GM12878 (cell line): ENCODE measurements around the gene ZNF276.

Source experiments
- CTCF ChIP-seq, 3 experiments: IDR thresholded peaks in 2 of 3; conservative IDR thresholded peaks in 1 of 3; 2 replicates each; pipeline ENCODE4 v1.5.1; 2011; ENCODE audit warnings: low read depth in 3 of 3, low read length in 3 of 3, mild to moderate bottlenecking in 3 of 3, control low read depth in 2 of 3, moderate library complexity in 2 of 3, inconsistent platforms in 1 of 3, mixed read lengths in 1 of 3; ENCODE audit not compliant: control insufficient read depth in 2 of 3, insufficient read depth in 1 of 3; ENCODE audit errors: extremely low read depth in 1 of 3
- EZH2 ChIP-seq: IDR thresholded peaks from 2 replicates; pipeline ENCODE4 v1.6.1; 2012; ENCODE audit warnings: low read depth, mild to moderate bottlenecking, control low read depth, inconsistent platforms, low read length, borderline replicate concordance; ENCODE audit not compliant: control insufficient read depth
- IKZF2 ChIP-seq, 2 experiments: fragments of 450-650 bp; IDR thresholded peaks; 2 replicates each; pipeline ENCODE4 v1.6.1; 2017; ENCODE audit warnings: mild to moderate bottlenecking in 2 of 2, moderate library complexity in 2 of 2
- JUNB ChIP-seq: IDR thresholded peaks from 2 replicates; pipeline ENCODE4 v1.6.1; 2016; ENCODE audit warnings: antibody characterized with exemption, mild to moderate bottlenecking
- MYC ChIP-seq: IDR thresholded peaks from 2 replicates; pipeline ENCODE4 v1.6.1; 2011; ENCODE audit warnings: mild to moderate bottlenecking, low read length, moderate library complexity, inconsistent platforms; ENCODE audit not compliant: insufficient read depth, insufficient replicate concordance, insufficient read length, severe bottlenecking
- PRDM15 ChIP-seq: fragments of 450-650 bp; formaldehyde crosslinking; IDR thresholded peaks from 2 replicates; pipeline ENCODE4 v1.4.0; 2020; ENCODE audit warnings: mild to moderate bottlenecking, moderate library complexity
- REST ChIP-seq: IDR thresholded peaks from 2 replicates; pipeline ENCODE4 v1.6.1; 2012; ENCODE audit warnings: mild to moderate bottlenecking, low read depth, low read length
- SP1 ChIP-seq: IDR thresholded peaks from one replicate; pipeline ENCODE4 v1.6.1; 2011; ENCODE audit warnings: low read depth, low read length
- STAT3 ChIP-seq: IDR thresholded peaks from 2 replicates; pipeline ENCODE4 v1.6.1; 2011; ENCODE audit warnings: low read depth, low read length, improper control_type of control experiment
- TAF1 ChIP-seq: IDR thresholded peaks from 2 replicates; pipeline ENCODE4 v1.6.1; 2011; ENCODE audit warnings: mild to moderate bottlenecking, low read depth, low read length, borderline replicate concordance
- ZBTB33 ChIP-seq: fragments of 450-650 bp; IDR thresholded peaks from 2 replicates; pipeline ENCODE4 v1.6.1; 2017; ENCODE audit warnings: mild to moderate bottlenecking
- ZZZ3 ChIP-seq: IDR thresholded peaks from 2 replicates; pipeline ENCODE4 v1.6.1; 2011; ENCODE audit warnings: low read depth; ENCODE audit not compliant: control insufficient read depth, insufficient read length

- TF ChIP-seq STAT3 = no peak
- TF ChIP-seq IKZF2 (IDR thresholded peaks at IDR 0.05) = no peak
- no peak for TF ChIP-seq REST
- no peak for TF ChIP-seq PRDM15 (CRISPR knock-in tag)
- TF ChIP-seq CTCF (IDR thresholded peaks at IDR 0.05 in 2 of 3, conservative IDR thresholded peaks at IDR 0.05 in 1 of 3; ENCODE audit: control insufficient read depth in 2 of 3, extremely low read depth in 1 of 3, insufficient read depth in 1 of 3, low read depth in 3 of 3, low read length in 3 of 3) = no peak
- TF ChIP-seq TAF1 = no peak
- TF ChIP-seq ZZZ3 = no peak
- TF ChIP-seq ZBTB33 = no peak
- TF ChIP-seq MYC = no peak
- TF ChIP-seq JUNB = no peak
- no peak for TF ChIP-seq SP1
- TF ChIP-seq EZH2 = no peak
Observed at GRCh38 chr16:89708481-89708931, 12.8 kb upstream of the ZNF276 start.
